C4-2B (cell line): Measurements from ENCODE around the gene YTHDC2.

Experiments
- H3K27ac ChIP-seq: fragments of 450-650 bp; 2 replicates; pipeline ENCODE4 v1.5.1; 2017
- CTCF ChIP-seq: fragments of 450-650 bp; conservative IDR thresholded peaks from 2 replicates; pipeline ENCODE4 v1.5.1; 2017; ENCODE audit warnings: mild to moderate bottlenecking
- ZFX ChIP-seq: fragments of 450-650 bp; IDR thresholded peaks from 2 replicates; pipeline ENCODE4 v1.6.1; 2017

YTHDC2 gene

GRCh38 chr5:113513384-113514288 is at the start of gene YTHDC2:
Gene YTHDC2, plus strand, starts transcription at chr5:113513694. Its CDS starts 202 bp downstream, at chr5:113513896.
- peak; percentile 91 for TF ChIP-seq ZFX
- peak; percentile 79 for TF ChIP-seq CTCF
- H3K27ac ChIP-seq: peak within 1 kb of the TSS; percentile 75

- no peak for TF ChIP-seq ZFX
- TF ChIP-seq CTCF: no peak
- H3K27ac ChIP-seq: no peak overlapping the region
These were observed 39.3 kb upstream of the YTHDC2 start for GRCh38 chr5:113474100-113474728.

DNA sequence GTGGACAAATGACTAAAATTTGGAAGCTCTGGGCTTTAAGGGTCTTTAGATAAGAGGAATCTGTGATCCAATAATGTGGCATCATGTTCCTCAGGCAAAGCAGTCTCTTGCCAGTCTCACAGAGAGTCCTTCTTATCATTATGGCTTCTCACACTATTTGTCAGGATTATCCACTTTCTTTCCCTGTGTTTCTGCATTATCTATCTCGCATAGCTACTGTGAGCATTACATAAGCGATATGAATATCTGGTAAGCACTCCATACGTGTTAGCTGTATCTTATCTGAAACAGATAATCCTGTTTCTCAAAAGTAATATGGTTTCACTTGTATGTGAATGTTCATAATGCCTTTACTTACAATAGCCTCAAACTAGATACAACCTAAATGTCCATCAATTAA is 34.8 kb upstream of the YTHDC2 start:
- TF ChIP-seq ZFX (no peak), CTCF (no peak)
- no peak overlapping the region for H3K27ac ChIP-seq

DNA sequence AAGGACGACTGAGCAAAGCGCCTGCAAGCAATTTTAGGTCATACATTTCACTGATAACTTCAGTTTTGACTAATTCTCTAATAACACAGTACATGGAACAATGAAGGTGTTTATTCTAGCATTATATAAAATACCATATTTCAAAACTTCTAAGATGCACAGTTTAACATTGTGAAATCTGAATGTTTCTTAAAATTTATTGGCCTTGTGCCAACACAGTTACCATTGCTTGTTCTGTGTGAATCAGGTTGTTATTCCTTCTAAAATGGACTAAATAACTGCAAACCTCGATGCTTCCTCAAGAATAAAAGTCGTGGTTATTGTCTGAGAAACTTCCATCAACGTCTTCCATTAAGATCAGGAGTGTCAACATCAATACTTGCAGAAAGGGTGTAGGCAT is 33.3 kb upstream of the YTHDC2 start:
- H3K27ac ChIP-seq: no peak overlapping the region
- TF ChIP-seq ZFX: no peak
- TF ChIP-seq CTCF: no peak

GRCh38 chr5:113487416-113487780 is 26.1 kb upstream of the YTHDC2 start:
- no peak overlapping the region for H3K27ac ChIP-seq
- TF ChIP-seq CTCF (no peak), ZFX (no peak)

DNA sequence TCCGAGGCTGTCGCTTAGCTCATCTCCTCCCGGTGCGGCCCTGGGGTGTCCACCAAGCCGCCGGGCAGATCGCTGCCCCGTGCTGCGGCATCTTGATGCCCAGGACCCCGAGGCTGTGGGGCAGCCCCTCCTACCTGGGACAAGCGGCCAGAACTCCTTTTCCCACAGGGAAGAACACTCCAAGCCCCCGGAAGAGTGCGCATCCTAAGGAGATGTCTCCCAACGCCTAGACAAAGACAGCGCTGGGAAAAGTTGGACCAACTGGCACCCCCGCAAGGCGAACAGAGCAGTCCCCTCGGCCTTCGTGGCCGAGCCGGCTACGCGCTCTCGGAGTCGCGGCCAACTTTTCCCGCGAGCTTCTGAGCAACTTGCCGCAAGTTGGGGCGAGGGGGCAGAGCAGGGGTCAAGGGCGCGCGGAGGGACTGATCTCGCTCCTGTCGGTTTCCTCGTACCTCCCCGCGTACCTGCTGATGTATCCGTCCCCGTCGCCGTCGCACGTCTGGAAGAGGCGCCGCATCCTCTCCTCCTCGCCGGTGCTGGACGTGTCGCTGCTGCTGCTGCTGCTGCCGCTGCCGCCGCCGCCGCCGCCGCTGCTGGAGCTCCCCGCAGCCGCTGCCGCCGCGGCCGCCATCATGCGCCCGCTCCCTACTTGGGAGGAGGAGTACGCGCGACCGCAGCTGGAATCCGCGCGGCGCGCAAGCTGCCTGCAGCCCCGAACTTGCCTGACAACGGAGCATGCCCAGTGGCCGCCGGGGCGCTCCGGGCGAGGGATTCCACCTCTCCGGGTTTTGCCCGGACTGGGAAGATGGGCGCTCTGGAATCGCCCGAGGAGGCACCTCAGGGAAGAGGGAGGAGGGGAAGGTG is 25.5 kb upstream of the YTHDC2 start, which contains the start of gene MCC:
Gene MCC, minus strand, starts transcription at position 673 of the 864 bp plus-strand sequence.
- TF ChIP-seq CTCF (no peak), ZFX (no peak)
- H3K27ac ChIP-seq: peak within 1 kb of the TSS; percentile 43
